Neuron (in vitro differentiated cells): Measurements from ENCODE around the gene MED9.
"Not testable (repeated sequence)": the region's sequence is repeated elsewhere in the genome, so short reads cannot be mapped to it uniquely, and the experiment has no call there.

Experiments used
- H2AFZ ChIP-seq: one replicate; pipeline ENCODE4 v1.6.1; 2013; ENCODE audit warnings: low read depth, mild to moderate bottlenecking, inconsistent platforms, low read length, moderate library complexity
- H3K27me3 ChIP-seq: one replicate; pipeline ENCODE4 v1.6.1; 2013; ENCODE audit warnings: low read length; ENCODE audit not compliant: insufficient read depth
- H3K36me3 ChIP-seq: one replicate; pipeline ENCODE4 v1.6.1; 2013; ENCODE audit warnings: low read length; ENCODE audit not compliant: insufficient read depth
- H3K4me1 ChIP-seq: one replicate; pipeline ENCODE4 v1.6.1; 2013; ENCODE audit warnings: low read length; ENCODE audit not compliant: insufficient read depth
- H3K4me3 ChIP-seq: 2 replicates; pipeline ENCODE4 v1.5.1; 2013; ENCODE audit warnings: mild to moderate bottlenecking, low read length, moderate library complexity
- H3K9me3 ChIP-seq: one replicate; pipeline ENCODE4 v1.6.1; 2013; ENCODE audit warnings: low read length

Gene MED9

GRCh38 chr17:17445296-17445924 is 31.4 kb upstream of the MED9 start:
- H3K27me3 ChIP-seq, result no peaks in the 10 kb centered on the region
- H2AFZ ChIP-seq, result no peak overlapping the region

GRCh38 chr17:17445925-17446665 is 30.7 kb upstream of the MED9 start:
- H3K36me3 ChIP-seq, result no peaks in the 10 kb centered on the region
- no peak overlapping the region for H2AFZ ChIP-seq
- peaks cover 2% of the 10 kb centered on the region for H3K27me3 ChIP-seq
- no peaks in the 10 kb centered on the region for H3K9me3 ChIP-seq
- H3K4me1 ChIP-seq, result no peaks in the 10 kb centered on the region
- H3K4me3 ChIP-seq, result no peak overlapping the region

More at GRCh38 chr17:17445296-17445924, 31.4 kb upstream of the MED9 start:
- no peaks in the 10 kb centered on the region for H3K4me1 ChIP-seq
- no peaks in the 10 kb centered on the region for H3K9me3 ChIP-seq
- no peak overlapping the region for H3K4me3 ChIP-seq
- H3K36me3 ChIP-seq, result no peaks in the 10 kb centered on the region

GRCh38 chr17:17446666-17447155 is 30.1 kb upstream of the MED9 start:
- H2AFZ ChIP-seq, result no peak overlapping the region
- no peaks in the 10 kb centered on the region for H3K4me1 ChIP-seq
- H3K9me3 ChIP-seq, result no peaks in the 10 kb centered on the region
- H3K4me3 ChIP-seq, result no peak overlapping the region
- peaks cover 4% of the 10 kb centered on the region for H3K27me3 ChIP-seq
- H3K36me3 ChIP-seq, result no peaks in the 10 kb centered on the region

- Histone ChIP-seq H2AFZ (no peak overlapping the region), H3K4me3 (no peak overlapping the region), H3K36me3 (no peaks in the 10 kb centered on the region), H3K4me1 (no peaks in the 10 kb centered on the region), H3K9me3 (no peaks in the 10 kb centered on the region), H3K27me3 (peaks cover 4% of the 10 kb centered on the region)
Measured at GRCh38 chr17:17447264-17447663, 29.5 kb upstream of the MED9 start.

GRCh38 chr17:17448076-17448475 is 28.7 kb upstream of the MED9 start:
- no peaks in the 10 kb centered on the region for H3K4me1 ChIP-seq
- H3K36me3 ChIP-seq, result no peaks in the 10 kb centered on the region
- H2AFZ ChIP-seq, result no peak overlapping the region
- no peaks in the 10 kb centered on the region for H3K9me3 ChIP-seq
- no peak overlapping the region for H3K4me3 ChIP-seq
- H3K27me3 ChIP-seq, result peaks cover 4% of the 10 kb centered on the region

GRCh38 chr17:17448723-17449122 is 28.1 kb upstream of the MED9 start:
- H3K36me3 ChIP-seq, result no peaks in the 10 kb centered on the region
- peaks cover 4% of the 10 kb centered on the region for H3K27me3 ChIP-seq
- H3K9me3 ChIP-seq, result no peaks in the 10 kb centered on the region
- H3K4me1 ChIP-seq, result no peaks in the 10 kb centered on the region
- H3K4me3 ChIP-seq, result no peak overlapping the region
- no peak overlapping the region for H2AFZ ChIP-seq

GRCh38 chr17:17453088-17453487 is 23.7 kb upstream of the MED9 start:
- Histone ChIP-seq H3K4me3 (no peak overlapping the region), H3K9me3 (no peaks in the 10 kb centered on the region), H3K4me1 (no peaks in the 10 kb centered on the region), H3K36me3 (no peaks in the 10 kb centered on the region), H3K27me3 (peaks cover 4% of the 10 kb centered on the region), H2AFZ (no peak overlapping the region)

GRCh38 chr17:17454276-17454675 is 22.5 kb upstream of the MED9 start:
- no peaks in the 10 kb centered on the region for H3K4me1 ChIP-seq
- H2AFZ ChIP-seq, result no peak overlapping the region
- H3K9me3 ChIP-seq, result no peaks in the 10 kb centered on the region
- no peak overlapping the region for H3K4me3 ChIP-seq
- no peaks in the 10 kb centered on the region for H3K36me3 ChIP-seq
- H3K27me3 ChIP-seq, result peaks cover 4% of the 10 kb centered on the region

- not testable (repeated sequence) for H3K27me3 ChIP-seq, H2AFZ ChIP-seq, H3K36me3 ChIP-seq, H3K4me1 ChIP-seq, H3K4me3 ChIP-seq, H3K9me3 ChIP-seq
Measured at GRCh38 chr17:17454700-17455099, 22.1 kb upstream of the MED9 start.

- no peaks in the 10 kb centered on the region for H3K4me1 ChIP-seq
- H3K27me3 ChIP-seq, result peaks cover 4% of the 10 kb centered on the region
- no peak overlapping the region for H2AFZ ChIP-seq
- no peak overlapping the region for H3K4me3 ChIP-seq
- no peaks in the 10 kb centered on the region for H3K9me3 ChIP-seq
- no peaks in the 10 kb centered on the region for H3K36me3 ChIP-seq
Measured at GRCh38 chr17:17455173-17455572, 21.6 kb upstream of the MED9 start.

GRCh38 chr17:17456251-17456650 is 20.5 kb upstream of the MED9 start:
- no peaks in the 10 kb centered on the region for H3K9me3 ChIP-seq
- H3K27me3 ChIP-seq, result no peaks in the 10 kb centered on the region
- H3K4me1 ChIP-seq, result no peaks in the 10 kb centered on the region
- no peaks in the 10 kb centered on the region for H3K36me3 ChIP-seq
- H2AFZ ChIP-seq, result no peak overlapping the region
- H3K4me3 ChIP-seq, result no peak overlapping the region

GRCh38 chr17:17457680-17458079 is 19.1 kb upstream of the MED9 start:
- no peak overlapping the region for H2AFZ ChIP-seq
- H3K4me1 ChIP-seq, result no peaks in the 10 kb centered on the region
- H3K4me3 ChIP-seq, result no peak overlapping the region
- H3K36me3 ChIP-seq, result no peaks in the 10 kb centered on the region
- H3K9me3 ChIP-seq, result no peaks in the 10 kb centered on the region
- no peaks in the 10 kb centered on the region for H3K27me3 ChIP-seq

GRCh38 chr17:17460038-17460437 is 16.8 kb upstream of the MED9 start:
- H3K4me3 ChIP-seq, result no peak overlapping the region
- no peaks in the 10 kb centered on the region for H3K27me3 ChIP-seq
- no peaks in the 10 kb centered on the region for H3K36me3 ChIP-seq
- no peak overlapping the region for H2AFZ ChIP-seq
- H3K4me1 ChIP-seq, result no peaks in the 10 kb centered on the region
- H3K9me3 ChIP-seq, result no peaks in the 10 kb centered on the region
